K562 (cell line): ENCODE results near the gene ADAMTS2. TPM values are rescaled to one million over a fixed set of nuclear protein-coding genes. Genes with fewer than 3 reads are reported as not detected.

Experiments used
- NELFE ChIP-seq: IDR thresholded peaks from 2 replicates; pipeline ENCODE4 v1.6.1; 2011; ENCODE audit warnings: mild to moderate bottlenecking; ENCODE audit not compliant: insufficient read depth, insufficient read length
- TRIM24 ChIP-seq, 2 experiments: fragments of 450-650 bp; IDR thresholded peaks; 2 replicates each; pipeline ENCODE4 v1.6.1; 2016
- polyA plus RNA-seq, 8 experiments: library from polyadenylated mRNA; depleted of rRNA in 4 of 8; stranded (reverse) in 5 of 8; unstranded in 3 of 8; fragments of >200 nt; fragmentation: Nextera tagmentation in 2 of 8; fragmentation: Illumina TruSeq in 1 of 8; extraction: Ambion mirVana in 2 of 8; extraction: Trizol in 1 of 8; gene quantifications; 2 replicates each; pipeline versions ENCODE4 v1.2.1 to v1.2.3, GENCODE V29; 2011 to 2014; ENCODE audit warnings: inconsistent platforms in 1 of 8, missing spikeins in 1 of 8
- total RNA-seq, 7 experiments: library from RNA; depleted of rRNA in 6 of 7; stranded (reverse); fragments of >200 nt in 6 of 7; fragmentation: Illumina TruSeq in 2 of 7; extraction: Trizol in 2 of 7; gene quantifications; 2 replicates each; pipeline versions ENCODE4 v1.2.1 to v1.2.3, GENCODE V29; 2011 to 2021; ENCODE audit warnings: low replicate concordance in 1 of 7
- TF ChIP-seq, protein P1 (sequence below): fragments of 200-600 bp; sonication (generic); IDR thresholded peaks from one replicate; pipeline ENCODE4 v1.6.1; 2012; ENCODE audit warnings: mild to moderate bottlenecking, low read depth, low read length, inconsistent platforms

Gene ADAMTS2
- total and polyA plus RNA-seq, 9 of the 15 experiments (the other 6 are each of a cell fraction or from before 2014, with no cell fraction given) = not detected

DNA sequence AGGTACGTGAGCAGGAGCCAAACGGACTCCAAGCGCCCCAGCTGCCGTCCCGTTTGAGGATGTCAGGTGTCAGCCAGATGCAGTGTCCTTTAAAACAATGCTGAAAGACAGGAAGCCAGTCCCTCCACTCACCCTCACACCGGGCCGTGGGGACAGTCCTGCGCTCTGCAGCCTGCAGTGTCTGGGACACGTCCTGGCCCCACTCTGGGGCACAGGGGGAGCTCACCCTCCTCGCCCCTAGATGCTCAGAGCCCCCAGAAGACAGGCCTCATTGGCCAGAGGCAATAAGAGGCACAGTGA is 205.4 kb downstream of the ADAMTS2 start (continued):
- TF ChIP-seq, protein P1, sequence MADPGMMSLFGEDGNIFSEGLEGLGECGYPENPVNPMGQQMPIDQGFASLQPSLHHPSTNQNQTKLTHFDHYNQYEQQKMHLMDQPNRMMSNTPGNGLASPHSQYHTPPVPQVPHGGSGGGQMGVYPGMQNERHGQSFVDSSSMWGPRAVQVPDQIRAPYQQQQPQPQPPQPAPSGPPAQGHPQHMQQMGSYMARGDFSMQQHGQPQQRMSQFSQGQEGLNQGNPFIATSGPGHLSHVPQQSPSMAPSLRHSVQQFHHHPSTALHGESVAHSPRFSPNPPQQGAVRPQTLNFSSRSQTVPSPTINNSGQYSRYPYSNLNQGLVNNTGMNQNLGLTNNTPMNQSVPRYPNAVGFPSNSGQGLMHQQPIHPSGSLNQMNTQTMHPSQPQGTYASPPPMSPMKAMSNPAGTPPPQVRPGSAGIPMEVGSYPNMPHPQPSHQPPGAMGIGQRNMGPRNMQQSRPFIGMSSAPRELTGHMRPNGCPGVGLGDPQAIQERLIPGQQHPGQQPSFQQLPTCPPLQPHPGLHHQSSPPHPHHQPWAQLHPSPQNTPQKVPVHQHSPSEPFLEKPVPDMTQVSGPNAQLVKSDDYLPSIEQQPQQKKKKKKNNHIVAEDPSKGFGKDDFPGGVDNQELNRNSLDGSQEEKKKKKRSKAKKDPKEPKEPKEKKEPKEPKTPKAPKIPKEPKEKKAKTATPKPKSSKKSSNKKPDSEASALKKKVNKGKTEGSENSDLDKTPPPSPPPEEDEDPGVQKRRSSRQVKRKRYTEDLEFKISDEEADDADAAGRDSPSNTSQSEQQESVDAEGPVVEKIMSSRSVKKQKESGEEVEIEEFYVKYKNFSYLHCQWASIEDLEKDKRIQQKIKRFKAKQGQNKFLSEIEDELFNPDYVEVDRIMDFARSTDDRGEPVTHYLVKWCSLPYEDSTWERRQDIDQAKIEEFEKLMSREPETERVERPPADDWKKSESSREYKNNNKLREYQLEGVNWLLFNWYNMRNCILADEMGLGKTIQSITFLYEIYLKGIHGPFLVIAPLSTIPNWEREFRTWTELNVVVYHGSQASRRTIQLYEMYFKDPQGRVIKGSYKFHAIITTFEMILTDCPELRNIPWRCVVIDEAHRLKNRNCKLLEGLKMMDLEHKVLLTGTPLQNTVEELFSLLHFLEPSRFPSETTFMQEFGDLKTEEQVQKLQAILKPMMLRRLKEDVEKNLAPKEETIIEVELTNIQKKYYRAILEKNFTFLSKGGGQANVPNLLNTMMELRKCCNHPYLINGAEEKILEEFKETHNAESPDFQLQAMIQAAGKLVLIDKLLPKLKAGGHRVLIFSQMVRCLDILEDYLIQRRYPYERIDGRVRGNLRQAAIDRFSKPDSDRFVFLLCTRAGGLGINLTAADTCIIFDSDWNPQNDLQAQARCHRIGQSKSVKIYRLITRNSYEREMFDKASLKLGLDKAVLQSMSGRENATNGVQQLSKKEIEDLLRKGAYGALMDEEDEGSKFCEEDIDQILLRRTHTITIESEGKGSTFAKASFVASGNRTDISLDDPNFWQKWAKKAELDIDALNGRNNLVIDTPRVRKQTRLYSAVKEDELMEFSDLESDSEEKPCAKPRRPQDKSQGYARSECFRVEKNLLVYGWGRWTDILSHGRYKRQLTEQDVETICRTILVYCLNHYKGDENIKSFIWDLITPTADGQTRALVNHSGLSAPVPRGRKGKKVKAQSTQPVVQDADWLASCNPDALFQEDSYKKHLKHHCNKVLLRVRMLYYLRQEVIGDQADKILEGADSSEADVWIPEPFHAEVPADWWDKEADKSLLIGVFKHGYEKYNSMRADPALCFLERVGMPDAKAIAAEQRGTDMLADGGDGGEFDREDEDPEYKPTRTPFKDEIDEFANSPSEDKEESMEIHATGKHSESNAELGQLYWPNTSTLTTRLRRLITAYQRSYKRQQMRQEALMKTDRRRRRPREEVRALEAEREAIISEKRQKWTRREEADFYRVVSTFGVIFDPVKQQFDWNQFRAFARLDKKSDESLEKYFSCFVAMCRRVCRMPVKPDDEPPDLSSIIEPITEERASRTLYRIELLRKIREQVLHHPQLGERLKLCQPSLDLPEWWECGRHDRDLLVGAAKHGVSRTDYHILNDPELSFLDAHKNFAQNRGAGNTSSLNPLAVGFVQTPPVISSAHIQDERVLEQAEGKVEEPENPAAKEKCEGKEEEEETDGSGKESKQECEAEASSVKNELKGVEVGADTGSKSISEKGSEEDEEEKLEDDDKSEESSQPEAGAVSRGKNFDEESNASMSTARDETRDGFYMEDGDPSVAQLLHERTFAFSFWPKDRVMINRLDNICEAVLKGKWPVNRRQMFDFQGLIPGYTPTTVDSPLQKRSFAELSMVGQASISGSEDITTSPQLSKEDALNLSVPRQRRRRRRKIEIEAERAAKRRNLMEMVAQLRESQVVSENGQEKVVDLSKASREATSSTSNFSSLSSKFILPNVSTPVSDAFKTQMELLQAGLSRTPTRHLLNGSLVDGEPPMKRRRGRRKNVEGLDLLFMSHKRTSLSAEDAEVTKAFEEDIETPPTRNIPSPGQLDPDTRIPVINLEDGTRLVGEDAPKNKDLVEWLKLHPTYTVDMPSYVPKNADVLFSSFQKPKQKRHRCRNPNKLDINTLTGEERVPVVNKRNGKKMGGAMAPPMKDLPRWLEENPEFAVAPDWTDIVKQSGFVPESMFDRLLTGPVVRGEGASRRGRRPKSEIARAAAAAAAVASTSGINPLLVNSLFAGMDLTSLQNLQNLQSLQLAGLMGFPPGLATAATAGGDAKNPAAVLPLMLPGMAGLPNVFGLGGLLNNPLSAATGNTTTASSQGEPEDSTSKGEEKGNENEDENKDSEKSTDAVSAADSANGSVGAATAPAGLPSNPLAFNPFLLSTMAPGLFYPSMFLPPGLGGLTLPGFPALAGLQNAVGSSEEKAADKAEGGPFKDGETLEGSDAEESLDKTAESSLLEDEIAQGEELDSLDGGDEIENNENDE = no peak
- TF ChIP-seq NELFE (no peak), TRIM24 (IDR thresholded peaks at IDR 0.05) (no peak)
